ENCODE data around the gene DROSHA. TPM values are rescaled to one million over a fixed set of nuclear protein-coding genes. Genes with fewer than 3 reads are reported as not detected.

DROSHA gene
- total and polyA plus RNA-seq, 2 experiments from 2014 or later = 27.7 to 42.1 TPM

GRCh38 chr5:31477516-31477915 is 54.4 kb downstream of the DROSHA start:
- no peaks in the 10 kb centered on the region for H3K36me3 ChIP-seq
- TF ChIP-seq CTCF (IDR thresholded peaks at IDR 0.05; ENCODE audit: low read depth, low read length) = no peak
- no peak for DNase-seq (ENCODE audit: low read depth in 1 of 2, low spot score in 1 of 2)
- H3K4me3 ChIP-seq = no peak overlapping the region
- H3K9me3 ChIP-seq (ENCODE audit: low read depth) = no peaks in the 10 kb centered on the region
- no peaks in the 10 kb centered on the region for H3K27me3 ChIP-seq
- no peaks in the 10 kb centered on the region for H3K4me1 ChIP-seq (ENCODE audit: low read depth)
- no peak overlapping the region for H3K27ac ChIP-seq

- H3K4me1 ChIP-seq (ENCODE audit: low read depth) = no peaks in the 10 kb centered on the region
- no peak for TF ChIP-seq CTCF (IDR thresholded peaks at IDR 0.05; ENCODE audit: low read depth, low read length)
- no peak overlapping the region for H3K4me3 ChIP-seq
- H3K27me3 ChIP-seq = no peaks in the 10 kb centered on the region
- DNase-seq (ENCODE audit: low read depth in 1 of 2, low spot score in 1 of 2) = no peak
- H3K9me3 ChIP-seq (ENCODE audit: low read depth) = no peaks in the 10 kb centered on the region
- no peaks in the 10 kb centered on the region for H3K36me3 ChIP-seq
- no peak overlapping the region for H3K27ac ChIP-seq
Observed at GRCh38 chr5:31476738-31477141, 55.2 kb downstream of the DROSHA start.

- Histone ChIP-seq H3K27me3 (no peaks in the 10 kb centered on the region), H3K9me3 (ENCODE audit: low read depth) (no peaks in the 10 kb centered on the region), H3K36me3 (peaks cover 11% of the 10 kb centered on the region), H3K4me3 (no peak overlapping the region), H3K27ac (no peak overlapping the region), H3K4me1 (ENCODE audit: low read depth) (no peaks in the 10 kb centered on the region)
- no peak for DNase-seq (ENCODE audit: low read depth in 1 of 2, low spot score in 1 of 2)
- no peak for TF ChIP-seq CTCF (IDR thresholded peaks at IDR 0.05; ENCODE audit: low read depth, low read length)
Observed at GRCh38 chr5:31471916-31472315, 60.0 kb downstream of the DROSHA start.

- H3K9me3 ChIP-seq (ENCODE audit: low read depth) = no peaks in the 10 kb centered on the region
- no peak for DNase-seq (ENCODE audit: low read depth in 1 of 2, low spot score in 1 of 2)
- H3K27me3 ChIP-seq = no peaks in the 10 kb centered on the region
- no peaks in the 10 kb centered on the region for H3K4me1 ChIP-seq (ENCODE audit: low read depth)
- no peak overlapping the region for H3K27ac ChIP-seq
- H3K36me3 ChIP-seq = peaks cover 15% of the 10 kb centered on the region
- TF ChIP-seq CTCF (IDR thresholded peaks at IDR 0.05; ENCODE audit: low read depth, low read length) = no peak
- no peak overlapping the region for H3K4me3 ChIP-seq
Observed at GRCh38 chr5:31471040-31471439, 60.9 kb downstream of the DROSHA start.

GRCh38 chr5:31470608-31471007 is 61.3 kb downstream of the DROSHA start:
- H3K27me3 ChIP-seq = no peaks in the 10 kb centered on the region
- H3K36me3 ChIP-seq = peaks cover 20% of the 10 kb centered on the region
- DNase-seq (ENCODE audit: low read depth in 1 of 2, low spot score in 1 of 2) = peak in 1 of 2 donors; percentile 53
- TF ChIP-seq CTCF (IDR thresholded peaks at IDR 0.05; ENCODE audit: low read depth, low read length) = no peak
- H3K27ac ChIP-seq = no peak overlapping the region
- no peaks in the 10 kb centered on the region for H3K4me1 ChIP-seq (ENCODE audit: low read depth)
- no peaks in the 10 kb centered on the region for H3K9me3 ChIP-seq (ENCODE audit: low read depth)
- no peak overlapping the region for H3K4me3 ChIP-seq

- Histone ChIP-seq H3K4me3 (no peak overlapping the region), H3K27me3 (no peaks in the 10 kb centered on the region), H3K9me3 (ENCODE audit: low read depth) (no peaks in the 10 kb centered on the region), H3K36me3 (peaks cover 27% of the 10 kb centered on the region), H3K4me1 (ENCODE audit: low read depth) (no peaks in the 10 kb centered on the region), H3K27ac (no peak overlapping the region)
- no peak for DNase-seq (ENCODE audit: low read depth in 1 of 2, low spot score in 1 of 2)
- TF ChIP-seq CTCF (IDR thresholded peaks at IDR 0.05; ENCODE audit: low read depth, low read length) = no peak
Observed at GRCh38 chr5:31469886-31470285, 62.0 kb downstream of the DROSHA start.
